Gastrocnemius medialis (tissue), 4 donors: ENCODE data around the gene MT1A.
A peak's percentile ranks its signal among the peaks of the same experiment; 100 is the strongest.

ENCODE experiments used
- CTCF ChIP-seq, 5 experiments: fragments of 450-650 bp in 3 of 5; fragments of 200-600 bp in 2 of 5; sonication (generic) in 2 of 5; IDR thresholded peaks in 4 of 5; conservative IDR thresholded peaks in 1 of 5; 1 replicate in 4 of 5; 2 replicates in 1 of 5; pipeline ENCODE4 v1.5.1; 2016 to 2019; ENCODE audit warnings: antibody characterized with exemption in 5 of 5, mild to moderate bottlenecking in 3 of 5, moderate library complexity in 3 of 5
- POLR2A ChIP-seq, 2 donors: fragments of 450-650 bp; IDR thresholded peaks; one replicate each; pipeline ENCODE4 v1.6.1; 2017; ENCODE audit warnings: antibody characterized with exemption in 2 of 2, mild to moderate bottlenecking in 2 of 2, moderate library complexity in 2 of 2

GRCh38 chr16:56603589-56603988 is 34.9 kb upstream of the MT1A start:
- TF ChIP-seq POLR2A (IDR thresholded peaks at IDR 0.05) = no peak
- peak in 4 of 5 experiments; percentile 65 to 73 (median 68) for TF ChIP-seq CTCF (IDR thresholded peaks at IDR 0.05 in 4 of 5, conservative IDR thresholded peaks at IDR 0.05 in 1 of 5)
